ENCODE measurements around the gene GPBP1. TPM values are rescaled to one million over a fixed set of nuclear protein-coding genes. Genes with fewer than 3 reads are reported as not detected.
A peak's percentile ranks its signal among the peaks of the same experiment; 100 is the strongest.

Gene GPBP1
- total RNA-seq, 1 donor from 2014 or later: 68.9 TPM

GRCh38 chr5:57172466-57173318 is 1.2 kb upstream of the GPBP1 start:
- no peak for DNase-seq (ENCODE audit: low spot score)
- Mint-ChIP-seq H3K4me1 (ENCODE audit: unreplicated experiment) (peaks cover 21% of the 10 kb centered on the region), H3K9me3 (ENCODE audit: unreplicated experiment) (no peaks in the 10 kb centered on the region), H3K27me3 (ENCODE audit: unreplicated experiment) (peaks cover 7% of the 10 kb centered on the region), H3K4me3 (ENCODE audit: unreplicated experiment) (peak overlapping the region; percentile 94), H3K27ac (ENCODE audit: unreplicated experiment) (peak overlapping the region; percentile 87), H3K36me3 (ENCODE audit: low read depth, unreplicated experiment) (no peaks in the 10 kb centered on the region)
- no peak for TF ChIP-seq CTCF (IDR thresholded peaks at IDR 0.05; ENCODE audit: unreplicated experiment)

- no peak for TF ChIP-seq CTCF (IDR thresholded peaks at IDR 0.05; ENCODE audit: unreplicated experiment)
- Mint-ChIP-seq H3K27ac (ENCODE audit: unreplicated experiment) (peak overlapping the region; percentile 97), H3K9me3 (ENCODE audit: unreplicated experiment) (no peaks in the 10 kb centered on the region), H3K27me3 (ENCODE audit: unreplicated experiment) (peaks cover 7% of the 10 kb centered on the region), H3K36me3 (ENCODE audit: low read depth, unreplicated experiment) (peaks cover 4% of the 10 kb centered on the region), H3K4me3 (ENCODE audit: unreplicated experiment) (peak overlapping the region; percentile 95), H3K4me1 (ENCODE audit: unreplicated experiment) (peaks cover 35% of the 10 kb centered on the region)
- DNase-seq (ENCODE audit: low spot score): peak; percentile 33
Measured at GRCh38 chr5:57174128-57174889, 450 bp downstream of the GPBP1 start.

GRCh38 chr5:57174890-57175510 is 1.1 kb downstream of the GPBP1 start:
- no peak for DNase-seq (ENCODE audit: low spot score)
- peaks cover 40% of the 10 kb centered on the region for H3K4me1 Mint-ChIP-seq (ENCODE audit: unreplicated experiment)
- peaks cover 4% of the 10 kb centered on the region for H3K36me3 Mint-ChIP-seq (ENCODE audit: low read depth, unreplicated experiment)
- no peak for TF ChIP-seq CTCF (IDR thresholded peaks at IDR 0.05; ENCODE audit: unreplicated experiment)
- peaks cover 7% of the 10 kb centered on the region for H3K27me3 Mint-ChIP-seq (ENCODE audit: unreplicated experiment)
- peak overlapping the region; percentile 97 for H3K27ac Mint-ChIP-seq (ENCODE audit: unreplicated experiment)
- H3K4me3 Mint-ChIP-seq (ENCODE audit: unreplicated experiment): peak overlapping the region; percentile 95
- H3K9me3 Mint-ChIP-seq (ENCODE audit: unreplicated experiment): no peaks in the 10 kb centered on the region

DNA sequence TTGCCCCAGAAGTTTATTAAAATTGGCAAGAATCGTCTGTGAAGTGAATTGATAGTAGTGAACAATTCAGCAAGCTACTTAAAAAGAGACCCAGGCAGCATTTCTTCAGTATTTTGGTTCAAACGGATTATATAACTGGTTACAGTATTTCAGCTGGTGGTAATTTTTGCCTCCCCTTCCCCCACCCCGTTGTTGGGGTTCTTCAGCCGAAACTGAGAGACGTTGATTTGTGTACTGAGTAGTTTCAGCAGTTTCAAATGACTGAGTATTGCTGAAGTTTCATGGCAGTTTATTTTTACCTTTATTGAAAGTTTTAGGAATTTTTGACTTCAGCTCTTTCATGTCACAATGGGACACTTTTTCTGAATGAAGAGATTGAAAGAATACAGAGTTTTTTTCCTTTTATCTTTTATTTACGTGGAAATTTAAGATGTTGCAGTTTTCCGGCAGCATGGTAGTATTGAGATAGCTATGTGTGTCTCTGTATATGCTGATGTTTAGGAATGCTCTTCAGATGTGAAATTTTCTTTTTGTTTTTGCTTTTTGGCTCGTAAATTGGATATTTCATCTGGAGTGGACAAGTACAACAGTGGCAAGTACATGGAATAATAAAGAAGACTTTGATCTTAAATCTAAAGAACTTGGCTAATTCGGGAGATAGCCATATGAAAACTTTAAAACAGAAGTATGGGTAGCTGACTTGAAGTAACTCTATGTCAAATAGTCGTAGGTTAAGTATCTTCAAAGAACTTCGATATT is 1.9 kb downstream of the GPBP1 start:
- no peak for DNase-seq (ENCODE audit: low spot score)
- H3K4me1 Mint-ChIP-seq (ENCODE audit: unreplicated experiment): peaks cover 43% of the 10 kb centered on the region

More for the DNA sequence above, 1.9 kb downstream of the GPBP1 start:
- no peak for TF ChIP-seq CTCF (IDR thresholded peaks at IDR 0.05; ENCODE audit: unreplicated experiment)
- Mint-ChIP-seq H3K4me3 (ENCODE audit: unreplicated experiment) (peak overlapping the region; percentile 95), H3K36me3 (ENCODE audit: low read depth, unreplicated experiment) (peaks cover 4% of the 10 kb centered on the region), H3K27me3 (ENCODE audit: unreplicated experiment) (peaks cover 7% of the 10 kb centered on the region), H3K9me3 (ENCODE audit: unreplicated experiment) (no peaks in the 10 kb centered on the region), H3K27ac (ENCODE audit: unreplicated experiment) (peak overlapping the region; percentile 73)
